Neural cell (in vitro differentiated cells): ENCODE results near the gene BAAT. TPM values are rescaled to one million over a fixed set of nuclear protein-coding genes. Genes with fewer than 3 reads are reported as not detected.

ENCODE experiments used
- H2AFZ ChIP-seq: fragments of 200-600, 300-800 bp; sonication (generic), shearing (Covaris generic); 2 replicates; pipeline ENCODE4 v1.6.0; 2014; ENCODE audit warnings: low read depth, mild to moderate bottlenecking, antibody characterized with exemption, low read length, moderate library complexity
- H3F3A ChIP-seq: fragments of 200-600 bp; shearing (Covaris generic); 2 replicates; pipeline ENCODE4 v1.6.1; 2016; ENCODE audit warnings: mild to moderate bottlenecking, moderate library complexity, mixed read lengths, antibody characterized with exemption, low read length; ENCODE audit not compliant: insufficient read depth, poor library complexity, severe bottlenecking
- H3K27ac ChIP-seq: fragments of 200-600, 300-800 bp; sonication (generic), shearing (Covaris generic); 2 replicates; pipeline ENCODE4 v1.5.1; 2014; ENCODE audit warnings: mild to moderate bottlenecking, low read length, moderate library complexity
- H3K27me3 ChIP-seq: fragments of 300-800, 200-600 bp; sonication (generic), shearing (Covaris generic); 2 replicates; pipeline ENCODE4 v1.6.0; 2014; ENCODE audit warnings: mild to moderate bottlenecking, low read depth, low read length, moderate library complexity; ENCODE audit not compliant: insufficient read depth
- H3K36me3 ChIP-seq: fragments of 300-800, 200-600 bp; sonication (generic), shearing (Covaris generic); 2 replicates; pipeline ENCODE4 v1.5.1; 2014; ENCODE audit warnings: mild to moderate bottlenecking, antibody characterized with exemption, low read length, moderate library complexity; ENCODE audit not compliant: insufficient read depth
- H3K4me2 ChIP-seq: fragments of 300-800, 200-600 bp; sonication (generic), shearing (Covaris generic); 2 replicates; pipeline ENCODE4 v1.6.0; 2014; ENCODE audit warnings: mild to moderate bottlenecking, low read length
- H3K4me3 ChIP-seq: fragments of 300-800, 200-600 bp; sonication (generic), shearing (Covaris generic); 2 replicates; pipeline ENCODE4 v1.5.1; 2014; ENCODE audit warnings: mild to moderate bottlenecking, low read length, moderate library complexity
- H3K79me2 ChIP-seq: fragments of 200-600 bp; shearing (Covaris generic); replicated peaks from 2 replicates; pipeline ENCODE4 v1.6.0; 2014; ENCODE audit warnings: mild to moderate bottlenecking, low read length, moderate library complexity; ENCODE audit not compliant: insufficient read depth
- H3K9ac ChIP-seq: fragments of 300-800, 200-600 bp; sonication (generic), shearing (Covaris generic); 2 replicates; pipeline ENCODE4 v1.6.1; 2016; ENCODE audit warnings: mild to moderate bottlenecking, low read length, mixed read lengths
- H3K9me2 ChIP-seq: fragments of 200-600 bp; shearing (Covaris generic); 2 replicates; pipeline ENCODE4 v1.6.1; 2016; ENCODE audit warnings: mild to moderate bottlenecking, low read length, mixed read lengths; ENCODE audit not compliant: insufficient read depth
- H3K9me3 ChIP-seq: fragments of 200-600, 300-800 bp; sonication (generic), shearing (Covaris generic); 2 replicates; pipeline ENCODE4 v1.6.1; 2016; ENCODE audit warnings: mild to moderate bottlenecking, mixed run types, low read length, moderate library complexity, mixed read lengths
- H4K20me1 ChIP-seq: fragments of 200-600 bp; shearing (Covaris generic); 2 replicates; pipeline ENCODE4 v1.6.1; 2016; ENCODE audit warnings: mild to moderate bottlenecking, mixed run types; ENCODE audit not compliant: insufficient read depth
- EP300 ChIP-seq: fragments of 450-650 bp; conservative IDR thresholded peaks from 2 replicates; pipeline ENCODE4 v1.6.1; 2014; ENCODE audit warnings: antibody characterized with exemption, mild to moderate bottlenecking, moderate library complexity; ENCODE audit not compliant: poor library complexity, severe bottlenecking
- EZH2 ChIP-seq: fragments of 200-600, 300-800 bp; shearing (Covaris generic), sonication (generic); IDR thresholded peaks from 2 replicates; pipeline ENCODE4 v1.6.1; 2014; ENCODE audit warnings: antibody characterized with exemption, low read length, borderline replicate concordance, mild to moderate bottlenecking; ENCODE audit not compliant: insufficient read depth, poor library complexity, severe bottlenecking
- MXI1 ChIP-seq: fragments of 450-650 bp; conservative IDR thresholded peaks from 2 replicates; pipeline ENCODE4 v1.6.1; 2014; ENCODE audit warnings: antibody characterized with exemption, mild to moderate bottlenecking; ENCODE audit not compliant: poor library complexity, severe bottlenecking
- POLR2AphosphoS5 ChIP-seq: IDR thresholded peaks from 2 replicates; pipeline ENCODE4 v1.6.1; 2012
- RAD21 ChIP-seq: fragments of 450-650 bp; conservative IDR thresholded peaks from 2 replicates; pipeline ENCODE4 v1.6.1; 2014; ENCODE audit warnings: antibody characterized with exemption, mild to moderate bottlenecking, moderate library complexity
- SMC3 ChIP-seq: fragments of 450-650 bp; conservative IDR thresholded peaks from 2 replicates; pipeline ENCODE4 v1.6.1; 2014; ENCODE audit warnings: antibody characterized with exemption, mild to moderate bottlenecking, moderate library complexity; ENCODE audit not compliant: poor library complexity
- TAF1 ChIP-seq: IDR thresholded peaks from 2 replicates; pipeline ENCODE4 v1.6.1; 2012; ENCODE audit warnings: low read depth
- polyA plus RNA-seq: library from polyadenylated mRNA; depleted of rRNA; stranded (reverse); fragments of >200 nt; gene quantifications from 2 replicates; pipeline ENCODE4 v1.2.3, GENCODE V29; 2014
- TF ChIP-seq, protein P1 (sequence below): IDR thresholded peaks from 2 replicates; pipeline ENCODE4 v1.6.1; 2012; ENCODE audit warnings: borderline replicate concordance

The BAAT gene
- polyA plus RNA-seq, 1 donor from 2014 or later = 0.61 TPM

DNA sequence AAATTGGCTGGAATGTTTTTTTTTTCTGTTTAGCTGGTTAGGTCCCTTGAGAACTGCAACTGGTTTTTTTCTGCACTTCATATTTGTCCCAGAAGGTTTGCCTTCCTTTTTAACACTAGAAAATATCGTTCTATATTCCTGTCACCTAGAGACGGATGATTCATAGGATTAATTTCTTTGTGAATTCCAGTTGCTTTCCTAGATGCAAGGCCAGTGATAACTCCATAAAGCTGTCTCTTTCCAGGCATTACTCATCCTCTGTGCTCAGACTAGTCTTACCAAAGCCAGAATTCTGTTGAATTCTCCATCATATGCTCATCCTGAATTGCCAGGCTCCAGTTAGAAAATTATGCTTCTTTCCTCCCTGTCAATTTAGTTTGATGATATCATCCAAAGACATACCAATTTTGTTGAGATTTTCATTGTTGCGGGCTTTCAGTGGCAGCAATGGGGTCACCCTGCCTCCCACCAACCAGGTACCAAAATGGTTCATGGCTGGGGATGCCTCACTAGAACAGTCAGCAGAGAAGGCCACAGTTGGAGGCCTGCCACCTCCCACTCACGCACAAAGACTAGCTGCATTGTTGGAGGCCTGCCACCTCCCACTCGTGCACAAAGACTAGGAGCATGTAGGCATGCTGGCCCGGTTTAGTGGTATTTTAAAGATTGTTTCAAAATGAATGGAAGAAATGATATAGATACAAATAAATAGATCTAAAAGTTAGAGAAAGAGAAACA lies 8.5 kb downstream of the BAAT start:
- H3K27me3 ChIP-seq = no peaks in the 10 kb centered on the region
- no peak overlapping the region for H2AFZ ChIP-seq
- no peak overlapping the region for H3K4me2 ChIP-seq
- no peaks in the 10 kb centered on the region for H4K20me1 ChIP-seq
- no peak overlapping the region for H3K4me3 ChIP-seq
- no peak for TF ChIP-seq TAF1
- TF ChIP-seq EP300 = no peak
- TF ChIP-seq POLR2AphosphoS5 = no peak
- TF ChIP-seq RAD21 = no peak
- TF ChIP-seq EZH2 = no peak
- TF ChIP-seq, protein P1, sequence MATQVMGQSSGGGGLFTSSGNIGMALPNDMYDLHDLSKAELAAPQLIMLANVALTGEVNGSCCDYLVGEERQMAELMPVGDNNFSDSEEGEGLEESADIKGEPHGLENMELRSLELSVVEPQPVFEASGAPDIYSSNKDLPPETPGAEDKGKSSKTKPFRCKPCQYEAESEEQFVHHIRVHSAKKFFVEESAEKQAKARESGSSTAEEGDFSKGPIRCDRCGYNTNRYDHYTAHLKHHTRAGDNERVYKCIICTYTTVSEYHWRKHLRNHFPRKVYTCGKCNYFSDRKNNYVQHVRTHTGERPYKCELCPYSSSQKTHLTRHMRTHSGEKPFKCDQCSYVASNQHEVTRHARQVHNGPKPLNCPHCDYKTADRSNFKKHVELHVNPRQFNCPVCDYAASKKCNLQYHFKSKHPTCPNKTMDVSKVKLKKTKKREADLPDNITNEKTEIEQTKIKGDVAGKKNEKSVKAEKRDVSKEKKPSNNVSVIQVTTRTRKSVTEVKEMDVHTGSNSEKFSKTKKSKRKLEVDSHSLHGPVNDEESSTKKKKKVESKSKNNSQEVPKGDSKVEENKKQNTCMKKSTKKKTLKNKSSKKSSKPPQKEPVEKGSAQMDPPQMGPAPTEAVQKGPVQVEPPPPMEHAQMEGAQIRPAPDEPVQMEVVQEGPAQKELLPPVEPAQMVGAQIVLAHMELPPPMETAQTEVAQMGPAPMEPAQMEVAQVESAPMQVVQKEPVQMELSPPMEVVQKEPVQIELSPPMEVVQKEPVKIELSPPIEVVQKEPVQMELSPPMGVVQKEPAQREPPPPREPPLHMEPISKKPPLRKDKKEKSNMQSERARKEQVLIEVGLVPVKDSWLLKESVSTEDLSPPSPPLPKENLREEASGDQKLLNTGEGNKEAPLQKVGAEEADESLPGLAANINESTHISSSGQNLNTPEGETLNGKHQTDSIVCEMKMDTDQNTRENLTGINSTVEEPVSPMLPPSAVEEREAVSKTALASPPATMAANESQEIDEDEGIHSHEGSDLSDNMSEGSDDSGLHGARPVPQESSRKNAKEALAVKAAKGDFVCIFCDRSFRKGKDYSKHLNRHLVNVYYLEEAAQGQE = no peak
- TF ChIP-seq SMC3 = no peak
- TF ChIP-seq MXI1 = no peak
- H3K79me2 ChIP-seq = no peaks in the 10 kb centered on the region
- no peaks in the 10 kb centered on the region for H3F3A ChIP-seq
- no peaks in the 10 kb centered on the region for H3K9me2 ChIP-seq
- H3K9me3 ChIP-seq = no peaks in the 10 kb centered on the region
- H3K27ac ChIP-seq = no peak overlapping the region
- no peaks in the 10 kb centered on the region for H3K36me3 ChIP-seq
- no peak overlapping the region for H3K9ac ChIP-seq

GRCh38 chr9:101375546-101375945 lies 9.3 kb downstream of the BAAT start:
- no peaks in the 10 kb centered on the region for H3K9me3 ChIP-seq
- H3K27ac ChIP-seq = no peak overlapping the region
- H3K4me2 ChIP-seq = no peak overlapping the region
- H3F3A ChIP-seq = no peaks in the 10 kb centered on the region
- no peaks in the 10 kb centered on the region for H4K20me1 ChIP-seq
- H2AFZ ChIP-seq = no peak overlapping the region
- no peak overlapping the region for H3K4me3 ChIP-seq
- no peaks in the 10 kb centered on the region for H3K27me3 ChIP-seq
- H3K9me2 ChIP-seq = no peaks in the 10 kb centered on the region
- TF ChIP-seq SMC3 = no peak
- TF ChIP-seq, protein P1 = no peak
- H3K9ac ChIP-seq = no peak overlapping the region
- no peaks in the 10 kb centered on the region for H3K79me2 ChIP-seq
- H3K36me3 ChIP-seq = no peaks in the 10 kb centered on the region
